WI38 (cell line): ENCODE results near the gene USP24.

Experiments
- H3K4me3 ChIP-seq: 2 replicates; pipeline ENCODE4 v1.5.1; 2011; ENCODE audit warnings: low read depth, mild to moderate bottlenecking, control low read depth, low read length
- CTCF ChIP-seq: IDR thresholded peaks from 2 replicates; pipeline ENCODE4 v1.5.1; 2012; ENCODE audit warnings: low read depth, mild to moderate bottlenecking, control low read depth, low read length

USP24 gene

GRCh38 chr1:55146781-55147180, 68.4 kb downstream of the USP24 start:
- no peak for TF ChIP-seq CTCF
- no peak overlapping the region for H3K4me3 ChIP-seq

GRCh38 chr1:55144886-55145285, 70.3 kb downstream of the USP24 start:
- TF ChIP-seq CTCF, result no peak
- H3K4me3 ChIP-seq, result no peak overlapping the region

GRCh38 chr1:55143684-55144083, 71.5 kb downstream of the USP24 start:
- TF ChIP-seq CTCF, result no peak
- no peak overlapping the region for H3K4me3 ChIP-seq

GRCh38 chr1:55141295-55141893, 73.8 kb downstream of the USP24 start:
- no peak for TF ChIP-seq CTCF
- H3K4me3 ChIP-seq, result no peak overlapping the region

GRCh38 chr1:55140546-55140983, 74.6 kb downstream of the USP24 start:
- no peak overlapping the region for H3K4me3 ChIP-seq
- peak; percentile 65 for TF ChIP-seq CTCF

GRCh38 chr1:55140137-55140536, 75.0 kb downstream of the USP24 start:
- TF ChIP-seq CTCF, result no peak
- H3K4me3 ChIP-seq, result no peak overlapping the region

- no peak overlapping the region for H3K4me3 ChIP-seq
- TF ChIP-seq CTCF, result no peak
Measured at GRCh38 chr1:55138823-55139222, 76.3 kb downstream of the USP24 start.
